Measurements from ENCODE around the gene NET1.

NET1 gene

DNA sequence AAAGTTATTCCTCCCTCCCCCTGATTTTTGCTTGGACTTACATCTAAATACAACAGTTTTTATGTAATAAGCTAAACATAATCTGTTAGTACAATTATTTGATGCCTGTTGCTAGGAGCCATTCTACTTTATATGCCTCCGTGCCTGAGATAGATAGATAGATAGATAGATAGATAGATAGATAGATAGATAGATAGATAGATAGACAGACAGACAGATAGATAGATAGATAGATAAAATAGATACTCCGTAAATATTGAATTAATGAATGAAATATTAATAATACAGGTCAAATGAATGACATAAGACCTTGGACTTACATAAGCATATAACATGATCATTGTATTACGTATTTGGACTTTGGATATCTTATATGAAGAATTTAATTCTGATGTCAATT is 23.0 kb downstream of the NET1 start:
- no peak overlapping the region for H3K23ac ChIP-seq (ENCODE audit: low read depth, low read length, poor library complexity)
- H3K18ac ChIP-seq (ENCODE audit: low read length) = no peak overlapping the region
- no peak overlapping the region for H3K9ac ChIP-seq (ENCODE audit: low read depth, low read length, poor library complexity)
- H2AFZ ChIP-seq (ENCODE audit: low read length) = no peak overlapping the region
- no peak overlapping the region for H2BK5ac ChIP-seq (ENCODE audit: low read length)
- no peaks in the 10 kb centered on the region for H3K27me3 ChIP-seq (ENCODE audit: control insufficient read depth in 3 of 3, insufficient read depth in 3 of 3, low read depth in 1 of 3, low read length in 3 of 3)
- no peak overlapping the region for H2AK5ac ChIP-seq (ENCODE audit: low read depth, low read length)
- H4K8ac ChIP-seq (ENCODE audit: low read depth, low read length) = no peak overlapping the region
- H3K4me2 ChIP-seq (ENCODE audit: insufficient read depth, low read length, poor library complexity, severe bottlenecking) = no peak overlapping the region
- H3K79me1 ChIP-seq (ENCODE audit: low read depth, low read length) = no peaks in the 10 kb centered on the region
- no peak overlapping the region for H2BK15ac ChIP-seq (ENCODE audit: low read length)
- H3K4ac ChIP-seq (ENCODE audit: low read length) = no peak overlapping the region
- H2BK12ac ChIP-seq (ENCODE audit: low read length) = no peak overlapping the region
- peaks cover 8 to 33% of the 10 kb centered on the region in 2 donors for H3K36me3 ChIP-seq (replicated peaks in 1 of 2; ENCODE audit: control insufficient read depth in 2 of 2, insufficient read depth in 2 of 2, low read length in 2 of 2)
- no peak overlapping the region for H4K91ac ChIP-seq (ENCODE audit: low read depth, low read length, poor library complexity)
- H3K27ac ChIP-seq (replicated peaks; ENCODE audit: low read length) = no peak overlapping the region
- H3K9me3 ChIP-seq (replicated peaks in 1 of 2; ENCODE audit: control insufficient read depth in 2 of 2, insufficient read depth in 1 of 2, low read depth in 1 of 2, low read length in 2 of 2) = peaks cover 0 to 10% of the 10 kb centered on the region in 2 donors
- peaks cover 0 to 2% of the 10 kb centered on the region in 2 donors for H3K4me1 ChIP-seq (ENCODE audit: control insufficient read depth in 2 of 2, insufficient read depth in 1 of 2, low read depth in 1 of 2, low read length in 2 of 2)
- no peak overlapping the region for H3K4me3 ChIP-seq (ENCODE audit: low read length in 2 of 2)
- H3K14ac ChIP-seq (ENCODE audit: low read length) = no peak overlapping the region
- no peak overlapping the region for H2BK120ac ChIP-seq (ENCODE audit: low read depth, low read length)
- WGBS, 2 donors (ENCODE audit: extremely low coverage in 2 of 2, insufficient read length in 2 of 2, insufficient replicate concordance in 1 of 2) = no CpG with 5 or more reads among the region's 3 CpGs
- DNase-seq (ENCODE audit: low spot score) = no peak

DNA sequence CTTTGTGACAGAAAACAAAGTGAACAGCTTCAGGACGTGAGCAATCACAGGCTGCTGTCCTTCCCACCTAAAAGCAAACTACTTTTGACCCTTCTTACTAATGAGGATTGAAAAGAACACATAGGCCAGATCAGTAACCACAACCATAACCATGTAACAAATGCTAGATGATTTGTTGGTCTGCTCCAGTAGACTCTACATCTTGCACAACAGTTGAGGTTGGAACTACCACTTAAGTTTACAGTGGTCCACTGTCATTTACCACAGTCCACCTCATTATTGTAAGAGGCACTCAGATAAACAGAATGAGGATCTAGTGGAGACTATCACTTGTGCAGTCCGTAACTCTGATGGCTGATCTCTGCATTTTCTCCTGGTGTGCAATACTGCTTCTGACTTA is 27.8 kb downstream of the NET1 start:
- Histone ChIP-seq H4K8ac (ENCODE audit: low read depth, low read length) (no peak overlapping the region), H2AK5ac (ENCODE audit: low read depth, low read length) (no peak overlapping the region), H3K4me2 (ENCODE audit: insufficient read depth, low read length, poor library complexity, severe bottlenecking) (no peak overlapping the region), H3K23ac (ENCODE audit: low read depth, low read length, poor library complexity) (no peak overlapping the region), H3K14ac (ENCODE audit: low read length) (no peak overlapping the region), H3K27ac (replicated peaks; ENCODE audit: low read length) (no peak overlapping the region), H4K91ac (ENCODE audit: low read depth, low read length, poor library complexity) (no peak overlapping the region), H3K4ac (ENCODE audit: low read length) (no peak overlapping the region), H2AFZ (ENCODE audit: low read length) (no peak overlapping the region), H3K18ac (ENCODE audit: low read length) (no peak overlapping the region), H3K9me3 (replicated peaks in 1 of 2; ENCODE audit: control insufficient read depth in 2 of 2, insufficient read depth in 1 of 2, low read depth in 1 of 2, low read length in 2 of 2) (no peaks in the 10 kb centered on the region), H3K4me3 (ENCODE audit: low read length in 2 of 2) (no peak overlapping the region), H3K9ac (ENCODE audit: low read depth, low read length, poor library complexity) (no peak overlapping the region), H3K27me3 (ENCODE audit: control insufficient read depth in 3 of 3, insufficient read depth in 3 of 3, low read depth in 1 of 3, low read length in 3 of 3) (no peaks in the 10 kb centered on the region), H2BK15ac (ENCODE audit: low read length) (no peak overlapping the region), H3K79me1 (ENCODE audit: low read depth, low read length) (no peaks in the 10 kb centered on the region), H3K4me1 (ENCODE audit: control insufficient read depth in 2 of 2, insufficient read depth in 1 of 2, low read depth in 1 of 2, low read length in 2 of 2) (peaks cover 6 to 8% of the 10 kb centered on the region in 2 donors), H3K36me3 (replicated peaks in 1 of 2; ENCODE audit: control insufficient read depth in 2 of 2, insufficient read depth in 2 of 2, low read length in 2 of 2) (peaks cover 5 to 14% of the 10 kb centered on the region in 2 donors), H2BK12ac (ENCODE audit: low read length) (no peak overlapping the region), H2BK120ac (ENCODE audit: low read depth, low read length) (no peak overlapping the region), H2BK5ac (ENCODE audit: low read length) (no peak overlapping the region)
- no peak for DNase-seq (ENCODE audit: low spot score)
- WGBS, 2 donors (ENCODE audit: extremely low coverage in 2 of 2, insufficient read length in 2 of 2, insufficient replicate concordance in 1 of 2) = no CpG with 5 or more reads among the region's 2 CpGs

DNA sequence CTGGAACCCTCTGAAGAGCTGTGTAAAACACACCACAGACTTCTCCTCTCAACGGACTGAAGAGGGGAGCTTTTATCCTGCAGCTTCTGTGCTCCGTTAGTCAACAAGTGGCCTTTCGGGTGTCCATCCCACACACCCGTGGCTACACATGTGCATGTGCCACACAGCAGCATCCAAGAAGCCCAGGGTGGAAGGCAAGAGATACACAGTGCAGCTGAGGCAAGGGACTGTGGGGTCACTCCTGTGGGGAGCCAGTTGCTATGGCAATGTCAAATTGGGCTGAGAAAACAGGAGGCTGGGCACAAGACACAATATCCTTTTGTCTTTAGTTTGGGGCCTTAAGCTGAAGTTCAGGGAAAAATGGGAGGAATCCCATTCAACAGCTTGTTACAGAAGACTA is 28.7 kb downstream of the NET1 start:
- no peak for DNase-seq (ENCODE audit: low spot score)
- WGBS, 2 donors (ENCODE audit: extremely low coverage in 2 of 2, insufficient read length in 2 of 2, insufficient replicate concordance in 1 of 2) = no CpG with 5 or more reads among the region's 4 CpGs

DNA sequence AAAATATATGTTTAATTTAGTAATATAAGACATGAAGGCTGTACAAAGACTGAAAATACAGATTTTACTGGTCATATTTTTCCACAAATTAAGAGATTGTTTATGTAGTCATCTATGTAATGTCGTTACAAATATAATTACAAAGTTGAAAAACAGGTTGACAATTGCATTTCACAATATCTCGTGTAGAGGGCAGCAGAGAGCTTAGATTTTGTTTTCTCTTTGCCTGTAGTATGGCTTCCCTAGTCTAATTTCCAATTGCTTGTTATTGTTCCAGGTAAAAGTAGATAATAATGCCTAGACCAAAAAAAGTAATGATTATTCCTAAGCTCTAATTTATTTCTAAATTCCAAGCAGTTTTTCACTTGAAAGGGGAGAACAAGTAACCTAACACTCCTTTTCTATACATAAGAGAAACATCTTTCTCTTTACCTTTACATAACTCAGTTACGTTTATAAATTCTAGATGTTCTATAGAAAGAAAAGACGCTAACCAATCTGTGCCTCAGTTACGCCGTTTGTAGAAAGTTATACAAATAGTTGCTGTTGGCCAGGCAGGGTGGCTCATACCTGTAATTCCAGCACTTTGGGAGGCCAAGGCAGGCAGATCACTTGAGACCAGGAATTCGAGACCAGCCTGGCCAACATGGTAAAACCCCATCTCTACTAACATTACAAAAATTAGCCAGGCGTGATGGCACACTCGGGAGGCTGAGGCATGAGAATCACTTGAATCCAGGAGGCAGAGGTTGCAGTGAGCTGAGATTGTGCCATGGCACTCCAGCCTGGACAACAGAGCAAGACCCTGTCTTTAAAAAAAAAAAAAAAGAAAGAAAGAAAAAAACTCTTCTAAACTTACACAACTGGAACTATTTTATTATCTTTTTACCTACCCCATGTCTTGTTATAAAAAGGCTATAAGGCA is 30.0 kb downstream of the NET1 start:
- no peak overlapping the region for H3K23ac ChIP-seq (ENCODE audit: low read depth, low read length, poor library complexity)
- H2AK5ac ChIP-seq (ENCODE audit: low read depth, low read length) = no peak overlapping the region
- H3K4ac ChIP-seq (ENCODE audit: low read length) = no peak overlapping the region
- no peaks in the 10 kb centered on the region for H3K9me3 ChIP-seq (replicated peaks in 1 of 2; ENCODE audit: control insufficient read depth in 2 of 2, insufficient read depth in 1 of 2, low read depth in 1 of 2, low read length in 2 of 2)
- no peaks in the 10 kb centered on the region for H3K79me1 ChIP-seq (ENCODE audit: low read depth, low read length)
- no peak overlapping the region for H2BK12ac ChIP-seq (ENCODE audit: low read length)
- H3K4me2 ChIP-seq (ENCODE audit: insufficient read depth, low read length, poor library complexity, severe bottlenecking) = no peak overlapping the region
- no peak overlapping the region for H4K8ac ChIP-seq (ENCODE audit: low read depth, low read length)
- no peak overlapping the region for H2BK5ac ChIP-seq (ENCODE audit: low read length)
- H3K18ac ChIP-seq (ENCODE audit: low read length) = no peak overlapping the region
- no peak overlapping the region for H3K27ac ChIP-seq (replicated peaks; ENCODE audit: low read length)
- no peak overlapping the region for H3K9ac ChIP-seq (ENCODE audit: low read depth, low read length, poor library complexity)
- no peak overlapping the region for H4K91ac ChIP-seq (ENCODE audit: low read depth, low read length, poor library complexity)
- no peak overlapping the region for H2AFZ ChIP-seq (ENCODE audit: low read length)
- no CpG with 5 or more reads among the region's 9 CpGs for WGBS, 2 donors (ENCODE audit: extremely low coverage in 2 of 2, insufficient read length in 2 of 2, insufficient replicate concordance in 1 of 2)
- H3K14ac ChIP-seq (ENCODE audit: low read length) = no peak overlapping the region
- H3K4me1 ChIP-seq (ENCODE audit: control insufficient read depth in 2 of 2, insufficient read depth in 1 of 2, low read depth in 1 of 2, low read length in 2 of 2) = peaks cover 9 to 14% of the 10 kb centered on the region in 2 donors
- no peak overlapping the region for H2BK15ac ChIP-seq (ENCODE audit: low read length)
- H3K36me3 ChIP-seq (replicated peaks in 1 of 2; ENCODE audit: control insufficient read depth in 2 of 2, insufficient read depth in 2 of 2, low read length in 2 of 2) = peaks cover 5 to 14% of the 10 kb centered on the region in 2 donors
- no peak overlapping the region for H3K4me3 ChIP-seq (ENCODE audit: low read length in 2 of 2)
- no peak for DNase-seq (ENCODE audit: low spot score)
- H3K27me3 ChIP-seq (ENCODE audit: control insufficient read depth in 3 of 3, insufficient read depth in 3 of 3, low read depth in 1 of 3, low read length in 3 of 3) = no peaks in the 10 kb centered on the region
- H2BK120ac ChIP-seq (ENCODE audit: low read depth, low read length) = no peak overlapping the region

More for the DNA sequence above, 28.7 kb downstream of the NET1 start:
- Histone ChIP-seq H3K9me3 (replicated peaks in 1 of 2; ENCODE audit: control insufficient read depth in 2 of 2, insufficient read depth in 1 of 2, low read depth in 1 of 2, low read length in 2 of 2) (no peaks in the 10 kb centered on the region), H3K14ac (ENCODE audit: low read length) (no peak overlapping the region), H4K91ac (ENCODE audit: low read depth, low read length, poor library complexity) (no peak overlapping the region), H3K4me3 (ENCODE audit: low read length in 2 of 2) (no peak overlapping the region), H3K18ac (ENCODE audit: low read length) (no peak overlapping the region), H2AK5ac (ENCODE audit: low read depth, low read length) (no peak overlapping the region), H3K4me1 (ENCODE audit: control insufficient read depth in 2 of 2, insufficient read depth in 1 of 2, low read depth in 1 of 2, low read length in 2 of 2) (peaks cover 6 to 8% of the 10 kb centered on the region in 2 donors), H4K8ac (ENCODE audit: low read depth, low read length) (no peak overlapping the region), H3K4me2 (ENCODE audit: insufficient read depth, low read length, poor library complexity, severe bottlenecking) (no peak overlapping the region), H3K9ac (ENCODE audit: low read depth, low read length, poor library complexity) (no peak overlapping the region), H3K27me3 (ENCODE audit: control insufficient read depth in 3 of 3, insufficient read depth in 3 of 3, low read depth in 1 of 3, low read length in 3 of 3) (no peaks in the 10 kb centered on the region), H3K23ac (ENCODE audit: low read depth, low read length, poor library complexity) (no peak overlapping the region), H2AFZ (ENCODE audit: low read length) (no peak overlapping the region), H3K27ac (replicated peaks; ENCODE audit: low read length) (peak overlapping the region; percentile 17), H2BK15ac (ENCODE audit: low read length) (no peak overlapping the region), H3K79me1 (ENCODE audit: low read depth, low read length) (no peaks in the 10 kb centered on the region), H2BK120ac (ENCODE audit: low read depth, low read length) (no peak overlapping the region), H3K4ac (ENCODE audit: low read length) (no peak overlapping the region), H2BK12ac (ENCODE audit: low read length) (no peak overlapping the region), H2BK5ac (ENCODE audit: low read length) (no peak overlapping the region), H3K36me3 (replicated peaks in 1 of 2; ENCODE audit: control insufficient read depth in 2 of 2, insufficient read depth in 2 of 2, low read length in 2 of 2) (peaks cover 5 to 14% of the 10 kb centered on the region in 2 donors)

Measured in neuronal stem cell (in vitro differentiated cells).